Stimulated activated CD8-positive, alpha-beta memory T cell treated with anti-CD3 and anti-CD28 coated beads, Interleukin-7, amount 100 ng/mL, for 1 hour (primary cell): ENCODE measurements around the gene COL27A1.

Source experiments
- DNase-seq, 2 donors: peaks; one replicate each; pipeline ENCODE4 v3.0.0-alpha.2; 2020; ENCODE audit warnings: low read depth in 2 of 2

The COL27A1 gene

DNA sequence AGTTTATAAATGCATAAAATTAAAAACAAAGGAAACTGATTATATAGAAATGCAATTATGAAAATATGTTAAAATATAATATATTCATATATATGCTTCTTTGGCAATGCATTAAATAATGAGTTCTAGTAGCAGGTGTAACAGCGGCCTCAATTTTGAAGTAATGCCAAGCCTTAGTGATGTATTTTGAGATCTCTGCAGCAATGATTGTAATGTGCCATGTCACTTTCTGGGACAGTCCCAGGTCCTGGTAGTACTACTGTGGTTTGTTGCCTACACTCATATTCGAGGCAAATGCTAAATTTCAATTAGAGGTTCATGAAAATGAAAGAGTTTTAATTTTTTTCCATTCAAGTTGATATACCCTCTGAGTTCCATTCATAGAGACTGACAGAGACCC is 91.7 kb downstream of the COL27A1 start:
- DNase-seq, result no peak

DNA sequence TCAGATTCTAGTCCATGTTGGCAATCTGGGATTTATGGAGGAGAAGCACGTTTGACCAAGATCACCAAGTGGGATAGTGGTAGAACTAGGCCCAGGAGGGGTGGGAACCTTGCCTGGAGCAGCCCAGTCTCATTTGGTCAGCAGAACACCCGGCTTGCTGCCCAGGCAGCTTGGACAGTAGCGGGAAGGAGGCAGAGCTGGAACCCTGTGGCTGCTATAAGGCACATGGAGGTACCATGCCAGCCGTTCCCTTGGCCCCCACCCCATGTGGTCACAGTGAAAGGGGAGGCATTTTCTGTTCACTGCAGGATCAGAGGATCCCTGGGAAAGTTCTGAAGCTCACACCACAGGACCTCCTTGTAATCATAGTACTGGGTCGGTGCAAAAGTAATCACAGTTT is 92.2 kb downstream of the COL27A1 start:
- DNase-seq, result no peak

DNA sequence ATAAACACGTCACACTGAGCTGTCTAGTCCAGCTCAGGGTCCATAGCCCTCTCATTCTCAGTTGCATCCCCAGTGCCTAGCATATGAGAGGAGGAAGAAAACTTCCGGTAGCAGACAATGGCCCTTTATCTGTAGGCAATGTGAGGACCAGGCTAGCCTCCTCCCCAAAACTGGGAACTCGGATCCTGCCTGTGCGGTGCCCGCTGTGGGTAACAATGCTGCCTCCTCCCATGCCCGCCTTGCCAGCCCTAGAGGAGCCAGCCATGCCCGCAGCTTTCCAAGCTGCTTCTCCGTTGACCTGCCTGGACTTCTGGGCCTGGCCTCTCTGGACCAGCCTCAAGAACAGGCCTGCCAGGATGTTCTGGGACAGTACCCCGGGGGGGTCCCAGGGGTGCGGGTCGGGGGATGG is 93.0 kb downstream of the COL27A1 start:
- DNase-seq, result no peak

DNA sequence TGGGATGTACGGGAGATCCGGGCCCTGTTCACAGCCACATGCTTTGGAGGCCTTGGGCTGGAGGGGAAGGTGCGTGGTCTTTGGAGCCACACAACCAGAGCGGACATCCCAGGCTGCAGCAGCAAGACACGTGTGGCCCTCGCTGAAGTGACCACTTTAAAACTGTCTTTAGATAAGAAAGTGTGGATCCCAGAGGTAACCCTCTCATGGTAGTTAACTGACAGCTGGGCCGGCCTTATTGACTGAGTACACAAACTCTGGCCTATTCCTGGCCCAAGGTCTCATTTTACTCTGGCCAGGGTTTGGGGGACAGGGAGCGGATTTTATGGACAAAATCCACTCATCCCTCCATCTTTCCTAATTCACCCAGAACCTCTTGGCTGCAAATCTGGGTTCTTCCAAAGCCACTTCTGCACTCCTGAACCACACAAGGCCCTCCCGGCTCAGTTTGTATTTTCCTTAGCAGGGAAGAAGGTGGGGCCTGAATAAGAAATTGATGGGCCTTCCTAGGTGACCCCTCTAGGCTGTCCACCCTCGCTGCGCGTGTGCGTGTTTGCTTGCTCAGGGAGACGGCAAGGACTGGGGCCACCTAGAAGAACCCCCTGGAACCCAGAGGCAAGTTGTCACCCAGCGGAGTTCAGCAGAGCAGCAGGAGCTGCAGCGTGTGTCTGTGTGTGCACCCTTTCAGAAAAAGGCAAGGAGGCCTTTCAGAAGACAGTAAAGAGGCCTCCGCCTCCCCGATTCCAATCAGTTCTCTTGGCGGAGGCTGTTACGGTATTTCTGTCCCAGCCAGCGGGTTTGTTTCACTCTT is 94.3 kb downstream of the COL27A1 start:
- DNase-seq, result no peak

DNA sequence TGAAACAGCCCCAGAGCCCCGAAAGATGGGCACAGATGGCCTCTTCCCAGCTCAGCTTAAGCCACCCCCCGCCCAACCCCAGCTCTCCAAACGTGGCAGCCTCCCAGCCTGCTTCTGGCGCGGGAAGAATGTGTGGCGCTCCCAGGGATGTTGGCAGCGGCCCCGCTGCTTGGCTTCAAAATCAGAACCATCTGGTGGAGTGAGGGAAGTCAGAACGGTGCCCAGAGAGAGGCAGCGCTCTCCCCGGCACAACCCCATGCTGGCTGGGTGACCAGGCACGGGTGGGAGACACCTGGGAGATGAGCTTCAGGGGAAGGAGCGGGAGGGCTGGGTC is 94.9 kb downstream of the COL27A1 start:
- no peak for DNase-seq

DNA sequence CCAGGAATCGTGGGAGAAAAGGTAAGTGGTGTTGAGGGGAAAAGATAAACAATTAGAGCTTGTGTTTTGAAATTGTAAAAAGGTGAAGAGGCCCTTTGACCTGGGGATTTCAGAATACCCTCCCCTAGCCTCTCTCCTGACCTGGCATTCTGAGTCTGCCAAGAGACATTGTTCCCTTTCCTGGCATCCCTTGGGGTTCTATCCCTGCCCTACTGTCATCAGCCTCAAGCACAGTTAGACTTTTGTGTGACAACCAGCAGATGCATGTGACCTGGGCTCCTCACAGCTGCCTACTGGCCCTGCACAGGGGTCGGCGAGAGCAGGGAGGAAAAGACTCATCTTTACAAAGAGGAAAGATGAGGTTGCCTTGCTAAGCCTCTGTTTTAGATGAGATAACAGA is 95.3 kb downstream of the COL27A1 start:
- DNase-seq, result no peak

DNA sequence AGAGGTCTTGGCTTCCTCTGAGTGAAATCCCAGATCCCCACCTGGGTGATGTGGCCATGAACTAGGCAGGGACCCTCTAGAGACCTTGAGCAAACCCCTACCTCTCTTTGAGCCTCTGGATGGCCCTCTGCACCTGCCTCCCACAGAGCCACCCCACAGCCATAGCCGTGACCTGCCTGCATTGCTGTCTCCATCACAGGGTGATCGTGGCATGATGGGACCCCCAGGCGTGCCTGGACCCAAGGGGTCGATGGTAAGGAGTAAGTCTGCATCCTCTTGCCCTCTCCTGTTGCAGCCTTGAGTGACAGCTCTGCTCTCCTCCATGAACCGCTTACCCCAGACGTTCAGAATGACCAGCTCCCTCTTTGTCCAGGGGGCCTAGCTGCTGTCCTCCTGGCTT is 97.1 kb downstream of the COL27A1 start:
- no peak for DNase-seq

DNA sequence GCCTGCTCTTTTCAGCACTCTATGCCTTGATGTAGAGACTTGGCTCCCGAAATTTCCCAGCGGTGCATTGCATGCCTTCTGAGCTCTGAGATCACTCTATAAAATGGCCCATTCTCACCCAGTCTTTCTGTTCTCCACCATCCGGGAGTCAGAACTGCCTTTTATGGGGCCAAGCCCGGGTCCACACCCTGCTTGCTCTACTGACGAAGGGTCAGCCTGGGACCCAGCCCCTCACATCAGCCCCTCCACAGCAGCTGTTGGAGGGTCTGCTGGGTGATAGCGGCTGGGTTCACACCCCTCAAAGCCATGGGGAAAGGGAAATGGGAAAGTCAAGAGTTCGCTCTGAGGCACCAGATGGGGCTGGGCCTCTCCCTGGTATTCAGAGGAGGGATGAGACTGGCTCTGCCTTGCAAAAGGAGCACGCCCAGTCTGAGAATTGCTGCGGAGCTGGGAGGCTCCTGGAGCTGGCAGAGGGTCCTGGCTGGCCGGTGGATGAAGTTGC is 101.5 kb downstream of the COL27A1 start:
- DNase-seq, result no peak

DNA sequence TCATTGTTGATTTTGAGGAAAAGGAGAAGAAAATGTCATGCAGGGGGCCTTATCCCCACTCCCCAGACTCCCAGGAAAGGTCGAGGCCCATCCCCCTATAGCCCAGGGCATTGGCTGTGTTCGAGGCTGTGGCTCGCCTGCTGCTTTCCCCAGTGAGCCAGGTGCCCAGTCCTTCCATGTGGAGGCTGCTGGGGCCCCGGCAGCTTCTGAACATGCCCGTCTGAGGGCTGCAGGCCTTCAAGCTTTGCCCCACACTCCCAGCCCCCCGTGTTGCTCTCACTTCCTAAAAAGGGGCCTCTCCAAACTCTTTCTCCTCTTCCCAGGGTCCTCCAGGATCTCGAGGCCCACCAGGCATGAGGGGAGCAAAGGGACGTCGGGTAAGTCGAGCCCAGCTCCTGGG is 102.9 kb downstream of the COL27A1 start:
- DNase-seq, result no peak

DNA sequence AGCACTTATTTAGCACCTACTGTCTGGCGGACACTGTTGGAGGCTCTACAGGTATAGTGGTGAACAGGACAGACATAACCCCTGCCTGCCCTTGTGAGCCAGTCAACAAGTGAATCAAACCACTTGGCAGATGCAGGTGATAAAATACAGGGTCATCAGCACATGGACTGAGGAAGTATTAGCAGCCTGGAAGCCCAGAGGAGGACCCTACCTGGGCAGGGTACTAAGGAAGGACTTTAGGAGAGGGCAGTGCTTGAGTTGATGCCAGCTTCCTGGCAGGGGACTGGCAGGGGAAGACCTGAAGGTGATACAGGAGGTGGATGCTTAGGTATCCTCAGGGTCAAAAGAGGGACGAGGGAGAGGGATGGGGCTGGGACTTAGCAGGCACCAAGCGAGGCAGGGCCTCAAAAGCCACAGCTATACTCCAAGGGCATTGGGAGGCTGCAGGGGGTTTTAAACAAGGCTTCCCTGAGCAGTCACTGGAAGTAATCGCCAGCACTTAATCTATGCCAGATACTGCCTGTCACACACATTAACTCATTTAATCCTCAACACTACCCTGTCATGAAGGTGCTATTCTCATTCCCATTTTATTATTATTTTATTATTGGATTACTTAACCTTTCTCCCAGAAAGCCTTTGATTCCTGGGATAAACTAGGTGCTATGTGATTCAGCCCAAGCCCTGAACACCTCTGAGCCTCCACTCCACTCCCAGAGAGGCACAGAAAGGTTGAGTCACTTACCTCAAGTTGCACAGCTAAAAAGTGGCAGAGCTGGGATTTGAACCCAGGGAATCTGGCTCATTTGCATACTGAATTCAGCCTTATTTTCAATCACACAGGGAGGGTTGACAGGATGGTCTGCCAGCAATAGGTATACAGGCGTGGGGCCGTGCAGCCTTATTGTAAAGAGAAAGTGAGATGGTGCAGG is 103.8 kb downstream of the COL27A1 start:
- DNase-seq, result no peak

DNA sequence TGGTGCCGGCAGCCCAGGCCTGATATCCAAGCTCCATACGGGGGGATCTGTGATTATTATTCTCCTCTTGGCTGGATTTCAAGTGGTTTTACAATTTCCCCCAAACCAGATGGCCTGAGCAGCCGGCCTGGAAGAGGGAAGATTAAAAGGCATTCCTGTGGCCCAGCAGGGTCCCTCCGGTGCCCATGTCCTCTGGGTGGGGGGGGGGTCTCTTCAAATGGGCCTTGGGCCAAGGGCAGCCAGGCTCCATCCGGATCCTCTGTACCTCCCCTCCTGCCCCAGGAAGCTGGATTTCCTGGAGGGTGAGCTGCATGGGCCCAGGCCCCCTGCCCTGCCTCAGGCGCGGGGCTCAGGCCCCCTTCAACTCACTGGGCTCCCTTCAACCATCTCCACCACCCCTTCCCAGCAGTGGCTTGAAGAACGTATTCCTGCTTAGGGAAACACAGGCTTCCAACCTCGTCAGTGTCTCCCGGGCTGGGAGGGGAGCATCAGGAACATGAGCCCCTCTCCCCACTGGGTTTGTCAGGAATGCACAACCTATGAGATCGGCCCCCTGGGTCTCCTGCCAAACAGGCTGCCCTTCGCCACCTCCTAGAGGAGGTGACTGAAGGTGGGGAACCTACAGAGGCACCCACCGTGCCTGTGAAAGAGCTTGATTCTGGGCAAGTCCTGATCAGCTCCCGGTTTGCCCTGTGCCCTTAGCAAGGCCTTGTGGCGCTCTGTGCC is 104.6 kb downstream of the COL27A1 start:
- DNase-seq, result no peak

DNA sequence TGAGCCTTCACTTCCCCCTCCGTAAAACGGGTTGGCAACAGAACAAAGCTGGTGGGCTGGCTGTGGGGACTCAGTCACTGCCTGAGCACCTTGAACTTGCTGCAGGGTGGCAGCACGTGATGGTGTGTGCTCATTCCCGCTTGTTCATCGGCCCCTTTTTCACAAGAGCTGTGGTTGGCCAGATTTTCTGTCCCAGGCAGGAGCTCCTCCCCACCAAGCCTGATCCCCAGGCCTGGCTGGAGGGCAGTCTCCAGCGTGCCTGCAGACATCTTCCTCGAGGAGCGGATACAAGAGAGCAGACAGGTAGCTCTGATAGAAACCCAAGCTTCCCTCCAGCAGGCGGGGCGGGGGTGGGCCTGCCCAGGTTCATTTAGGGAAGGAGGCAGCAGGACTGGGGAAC is 105.7 kb downstream of the COL27A1 start:
- no peak for DNase-seq

DNA sequence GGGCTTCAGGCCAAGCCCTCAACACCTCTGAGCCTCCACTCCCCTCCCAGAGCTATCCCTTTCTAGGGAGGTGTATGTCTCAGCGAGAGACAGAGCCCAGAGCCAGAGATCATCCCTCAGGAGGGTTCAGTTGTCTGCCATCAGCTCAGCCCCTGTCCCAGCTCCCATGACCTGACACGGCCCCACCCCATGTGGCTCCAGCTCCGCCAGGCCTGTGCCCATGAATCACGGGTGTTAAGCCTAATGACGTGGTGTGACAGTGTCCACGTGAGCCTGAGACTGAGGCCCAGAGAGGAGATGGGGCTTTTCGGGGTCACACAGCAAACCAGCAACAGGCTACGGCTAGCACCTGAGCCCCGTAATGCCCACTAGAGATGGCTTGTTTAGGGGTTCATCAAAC is 106.7 kb downstream of the COL27A1 start:
- DNase-seq, result no peak

DNA sequence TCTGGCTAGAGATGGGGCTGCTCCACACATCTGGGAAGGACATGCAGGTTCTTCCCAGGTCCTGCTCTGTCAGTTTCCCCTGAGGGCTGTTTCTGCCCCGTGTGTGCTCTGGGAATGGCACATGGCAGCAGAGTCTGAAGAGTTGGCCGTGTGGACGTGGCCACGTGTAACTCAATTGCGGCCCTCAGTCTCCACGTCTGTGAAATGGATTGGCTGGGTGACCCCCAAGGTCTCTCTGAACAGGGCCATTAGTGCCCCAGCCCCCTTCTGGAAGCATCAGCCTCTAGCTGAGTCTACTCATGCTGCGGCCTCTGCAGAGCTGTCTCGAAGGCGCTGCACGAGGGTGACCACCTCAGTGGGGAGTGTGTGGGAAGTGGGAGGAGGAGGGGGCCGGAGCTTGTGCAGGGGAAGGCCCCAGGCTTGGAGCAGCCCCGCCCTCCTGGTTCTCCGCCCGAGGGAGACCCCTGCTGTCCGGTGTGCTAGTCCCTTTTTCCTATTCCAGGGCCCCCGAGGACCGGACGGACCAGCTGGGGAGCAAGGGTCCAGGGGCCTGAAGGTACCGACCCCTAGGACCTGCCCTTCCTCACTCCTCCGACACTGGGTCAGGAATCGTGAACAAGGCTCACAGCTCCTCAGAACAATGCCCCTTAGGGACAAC is 108.6 kb downstream of the COL27A1 start:
- DNase-seq, result no peak

DNA sequence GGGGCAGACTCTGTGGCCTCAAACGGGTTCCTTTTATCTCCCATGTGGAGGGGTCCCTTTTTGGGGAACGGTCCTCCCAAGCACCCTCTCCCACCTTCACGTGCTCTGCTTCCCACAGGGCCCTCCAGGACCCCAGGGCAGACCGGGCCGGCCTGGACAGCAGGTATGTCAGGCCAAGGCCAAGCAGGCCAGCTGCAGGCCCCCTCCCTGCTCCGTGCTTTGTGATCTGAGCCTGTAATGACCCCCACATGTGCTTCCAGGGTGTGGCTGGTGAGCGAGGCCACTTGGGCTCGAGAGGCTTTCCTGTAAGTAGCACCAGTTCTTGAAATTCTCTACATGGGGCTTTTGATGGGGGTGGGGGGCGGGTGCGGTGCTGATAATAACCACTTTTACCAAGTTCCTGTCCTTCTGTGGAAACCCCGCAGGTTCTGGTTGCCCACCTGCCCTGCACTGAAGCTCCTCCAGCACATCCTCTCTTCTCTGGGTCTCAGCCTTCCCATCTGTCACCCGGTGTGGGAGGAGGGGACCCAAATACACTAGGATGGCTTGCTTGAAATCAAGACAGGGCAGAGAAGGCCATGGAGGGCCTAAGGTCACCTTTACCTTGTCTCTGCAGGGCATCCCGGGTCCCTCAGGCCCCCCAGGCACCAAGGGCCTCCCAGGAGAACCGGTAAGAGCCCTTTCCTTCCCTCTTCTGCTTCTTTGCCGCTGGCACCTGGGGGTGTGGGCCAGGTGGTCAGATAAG is 109.6 kb downstream of the COL27A1 start:
- no peak for DNase-seq

DNA sequence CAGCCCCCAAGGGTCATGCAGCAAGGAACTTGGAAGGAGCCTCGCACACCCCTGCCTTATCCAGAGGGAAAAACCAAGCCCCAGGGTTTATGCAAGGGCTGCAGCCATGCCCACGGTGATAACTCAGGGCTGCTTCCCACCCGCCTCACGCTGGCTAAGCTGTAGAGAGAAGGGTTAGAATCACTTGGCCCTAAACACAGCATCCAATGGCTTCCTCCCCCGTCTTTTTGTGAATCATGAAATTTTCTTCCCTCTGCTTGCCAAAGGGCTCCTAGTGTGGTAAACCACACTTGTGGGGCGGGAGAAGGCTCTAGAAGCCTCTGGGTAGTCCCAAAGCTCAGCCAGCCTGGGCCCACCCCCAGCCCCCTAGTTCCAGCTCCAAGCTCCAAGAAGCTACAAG is 111.6 kb downstream of the COL27A1 start:
- DNase-seq, result no peak

DNA sequence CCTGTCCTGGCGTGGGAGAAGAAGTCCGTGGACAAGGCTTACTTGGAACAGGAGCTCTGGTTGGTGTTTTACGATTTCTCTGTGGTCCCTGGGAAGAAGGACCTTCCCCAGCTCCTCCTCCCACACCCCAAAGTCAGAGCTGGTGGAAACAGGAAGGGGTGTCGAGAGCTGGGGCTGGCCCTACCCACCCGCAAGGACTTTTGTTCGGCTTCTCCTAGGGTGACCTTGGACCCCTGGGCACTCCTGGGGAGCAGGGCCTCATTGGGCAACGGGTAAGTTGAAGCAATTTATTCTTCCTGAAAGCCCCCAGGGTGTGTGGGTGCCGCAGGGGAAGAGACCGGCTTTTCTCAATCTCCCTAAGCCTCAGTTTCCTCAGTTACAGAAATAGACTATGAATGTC is 113.7 kb downstream of the COL27A1 start:
- DNase-seq, result no peak

DNA sequence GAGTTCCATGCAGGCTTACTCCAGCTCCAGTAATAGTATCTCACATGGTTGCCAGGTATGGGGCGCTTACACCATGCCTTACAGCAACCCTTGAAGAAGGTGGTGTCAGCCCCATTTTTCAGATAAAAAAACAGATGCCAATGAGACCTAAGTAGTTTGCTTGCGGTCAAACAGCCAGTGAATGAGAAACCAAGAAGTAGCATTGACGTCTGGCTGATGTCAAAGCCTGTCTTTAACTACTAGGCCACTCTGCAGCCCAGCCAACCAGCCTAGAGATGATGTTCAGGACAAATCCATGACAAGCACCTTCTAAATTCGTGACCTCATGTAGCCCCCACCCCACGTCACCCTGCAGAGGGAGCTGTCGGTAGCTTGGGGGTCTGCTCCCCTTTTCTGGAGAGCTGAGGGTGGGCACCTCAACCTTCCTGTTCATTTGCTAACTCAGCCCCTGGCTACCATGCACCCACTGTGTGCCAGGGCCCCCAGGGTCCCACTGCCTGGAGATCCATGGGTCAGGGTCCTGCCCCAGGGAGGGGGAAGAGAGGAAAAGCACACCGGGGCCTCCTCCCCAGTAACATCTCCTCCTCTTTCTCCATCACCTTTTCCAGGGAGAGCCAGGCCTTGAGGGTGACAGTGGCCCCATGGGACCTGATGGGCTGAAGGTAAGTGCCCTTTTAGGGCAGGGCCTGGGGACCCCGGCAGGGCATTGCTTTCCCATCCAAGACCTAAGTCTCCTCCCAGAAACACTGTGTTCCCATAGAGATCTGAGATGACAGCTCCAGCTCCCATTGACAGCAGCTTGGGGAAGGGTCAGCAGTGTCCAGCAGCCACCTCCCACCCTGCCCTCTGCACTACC is 115.0 kb downstream of the COL27A1 start:
- DNase-seq, result no peak

DNA sequence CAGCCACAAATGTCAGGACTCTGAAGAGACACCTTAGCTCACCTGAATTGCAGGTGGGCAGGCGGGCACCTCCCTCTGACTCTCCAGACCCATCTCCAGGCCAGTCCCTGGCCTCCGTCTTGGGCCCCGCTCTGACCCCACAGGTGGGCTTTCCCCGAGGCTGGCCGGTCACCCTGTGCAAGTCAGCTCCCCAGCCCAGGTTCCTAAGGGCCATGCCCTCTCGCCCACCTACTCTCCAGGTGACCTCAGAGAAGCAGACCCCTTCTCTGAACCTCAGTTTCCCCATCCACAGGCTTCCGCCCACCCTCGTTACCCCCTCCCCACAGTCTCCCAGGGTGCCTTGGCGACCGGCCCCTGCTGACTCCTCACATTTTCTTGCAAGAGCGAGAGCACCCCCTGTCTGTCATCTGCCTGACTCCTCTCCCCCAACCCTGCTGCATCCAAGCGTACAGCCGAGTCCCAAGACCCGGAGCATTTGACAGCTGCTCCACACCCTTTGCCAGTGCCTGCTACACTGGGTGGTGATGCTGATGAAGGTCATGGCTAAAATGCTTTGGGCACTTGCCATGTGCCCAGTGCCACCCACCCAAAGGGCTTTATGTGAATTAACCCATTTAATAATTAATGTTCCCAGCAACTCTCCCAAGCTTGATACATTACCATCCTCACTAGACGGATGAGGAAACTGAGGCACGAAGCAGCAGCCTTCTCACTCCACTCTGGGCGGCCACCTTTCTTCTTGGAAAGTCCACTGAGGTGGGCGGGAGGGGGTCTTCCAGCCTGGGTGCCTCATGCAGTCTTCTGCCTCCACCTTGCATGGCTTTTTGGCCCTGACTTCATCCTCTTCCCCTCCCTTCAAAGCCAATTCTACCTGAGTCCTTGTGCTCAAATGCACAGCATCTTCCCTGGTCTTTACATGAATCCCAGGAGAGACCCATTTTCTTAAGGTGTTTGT is 116.5 kb downstream of the COL27A1 start:
- DNase-seq, result no peak
